ENCODE measurements around the gene HSPB6.
A peak's percentile ranks its signal among the peaks of the same experiment; 100 is the strongest.

The HSPB6 gene

DNA sequence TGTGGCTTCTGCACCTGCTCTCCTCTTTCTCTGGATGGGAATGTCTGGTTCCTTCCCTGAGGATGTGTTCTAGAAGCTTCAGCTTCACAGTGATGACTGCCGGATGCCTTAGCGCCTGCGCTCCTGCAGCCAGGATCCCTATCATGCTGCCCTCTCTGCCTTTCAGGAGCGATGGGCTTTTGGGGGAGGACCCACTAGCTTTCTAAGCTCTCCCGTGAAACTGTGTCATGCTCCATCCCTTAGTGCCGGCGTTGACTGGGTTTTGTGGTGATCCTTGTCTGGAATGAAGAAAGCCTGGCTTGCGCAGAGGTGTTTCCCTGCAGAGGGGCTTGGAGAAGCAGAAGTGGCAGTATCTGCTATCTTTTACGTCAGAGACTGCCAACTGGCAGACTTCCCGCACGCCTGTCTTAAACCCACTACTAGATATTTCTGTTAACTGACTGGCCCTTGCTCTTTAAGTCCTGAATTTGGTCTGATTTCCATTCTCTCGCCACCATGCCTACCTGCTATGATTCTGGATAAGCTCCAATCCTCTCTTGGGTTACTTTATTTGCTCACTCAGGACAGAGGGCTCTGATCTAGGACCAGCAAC, 42.8 kb downstream of the HSPB6 start:
- Histone ChIP-seq H3K4me3 (replicated peaks; ENCODE audit: insufficient read depth, low read length) (no peak overlapping the region), H3K27ac (replicated peaks) (peak overlapping the region; percentile 20; the same call in 1 of the 2 replicates), H3K27me3 (ENCODE audit: insufficient read depth, poor library complexity, severe bottlenecking) (no peaks in the 10 kb centered on the region)
- peak in 1 of 2 experiments; percentile 64 for DNase-seq (ENCODE audit: low read depth in 1 of 2, low spot score in 1 of 2)
- TF ChIP-seq CTCF (IDR thresholded peaks at IDR 0.05; ENCODE audit: insufficient read depth, low read length) (no peak), SPI1 (IDR thresholded peaks at IDR 0.05; ENCODE audit: borderline replicate concordance, low read depth) (peak; percentile 62; the same call in 1 of the 2 replicates)

- DNase-seq (ENCODE audit: low read depth in 1 of 2, low spot score in 1 of 2) = no peak
- Histone ChIP-seq H3K4me3 (replicated peaks; ENCODE audit: insufficient read depth, low read length) (no peak overlapping the region), H3K27me3 (ENCODE audit: insufficient read depth, poor library complexity, severe bottlenecking) (no peaks in the 10 kb centered on the region), H3K27ac (replicated peaks) (no peak overlapping the region)
- TF ChIP-seq CTCF (IDR thresholded peaks at IDR 0.05; ENCODE audit: insufficient read depth, low read length) (no peak), GABPA (IDR thresholded peaks at IDR 0.05; ENCODE audit: low read depth) (no peak), SPI1 (IDR thresholded peaks at IDR 0.05; ENCODE audit: borderline replicate concordance, low read depth) (no peak), POLR2AphosphoS5 (IDR thresholded peaks at IDR 0.05; ENCODE audit: low read depth) (no peak)
- TF ChIP-seq, protein P1, sequence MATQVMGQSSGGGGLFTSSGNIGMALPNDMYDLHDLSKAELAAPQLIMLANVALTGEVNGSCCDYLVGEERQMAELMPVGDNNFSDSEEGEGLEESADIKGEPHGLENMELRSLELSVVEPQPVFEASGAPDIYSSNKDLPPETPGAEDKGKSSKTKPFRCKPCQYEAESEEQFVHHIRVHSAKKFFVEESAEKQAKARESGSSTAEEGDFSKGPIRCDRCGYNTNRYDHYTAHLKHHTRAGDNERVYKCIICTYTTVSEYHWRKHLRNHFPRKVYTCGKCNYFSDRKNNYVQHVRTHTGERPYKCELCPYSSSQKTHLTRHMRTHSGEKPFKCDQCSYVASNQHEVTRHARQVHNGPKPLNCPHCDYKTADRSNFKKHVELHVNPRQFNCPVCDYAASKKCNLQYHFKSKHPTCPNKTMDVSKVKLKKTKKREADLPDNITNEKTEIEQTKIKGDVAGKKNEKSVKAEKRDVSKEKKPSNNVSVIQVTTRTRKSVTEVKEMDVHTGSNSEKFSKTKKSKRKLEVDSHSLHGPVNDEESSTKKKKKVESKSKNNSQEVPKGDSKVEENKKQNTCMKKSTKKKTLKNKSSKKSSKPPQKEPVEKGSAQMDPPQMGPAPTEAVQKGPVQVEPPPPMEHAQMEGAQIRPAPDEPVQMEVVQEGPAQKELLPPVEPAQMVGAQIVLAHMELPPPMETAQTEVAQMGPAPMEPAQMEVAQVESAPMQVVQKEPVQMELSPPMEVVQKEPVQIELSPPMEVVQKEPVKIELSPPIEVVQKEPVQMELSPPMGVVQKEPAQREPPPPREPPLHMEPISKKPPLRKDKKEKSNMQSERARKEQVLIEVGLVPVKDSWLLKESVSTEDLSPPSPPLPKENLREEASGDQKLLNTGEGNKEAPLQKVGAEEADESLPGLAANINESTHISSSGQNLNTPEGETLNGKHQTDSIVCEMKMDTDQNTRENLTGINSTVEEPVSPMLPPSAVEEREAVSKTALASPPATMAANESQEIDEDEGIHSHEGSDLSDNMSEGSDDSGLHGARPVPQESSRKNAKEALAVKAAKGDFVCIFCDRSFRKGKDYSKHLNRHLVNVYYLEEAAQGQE (IDR thresholded peaks at IDR 0.05; ENCODE audit: insufficient replicate concordance, low read depth) = no peak
These were observed 43.4 kb downstream of the HSPB6 start for GRCh38 chr19:35713506-35713850.

- no peak for DNase-seq (ENCODE audit: low read depth in 1 of 2, low spot score in 1 of 2)
- no peak for TF ChIP-seq GABPA (IDR thresholded peaks at IDR 0.05; ENCODE audit: low read depth)
- H3K27ac ChIP-seq (replicated peaks) = no peak overlapping the region
- no peak overlapping the region for H3K4me3 ChIP-seq (replicated peaks; ENCODE audit: insufficient read depth, low read length)
- H3K27me3 ChIP-seq (ENCODE audit: insufficient read depth, poor library complexity, severe bottlenecking) = no peaks in the 10 kb centered on the region
These were observed 44.0 kb downstream of the HSPB6 start for GRCh38 chr19:35712567-35713505.

DNA sequence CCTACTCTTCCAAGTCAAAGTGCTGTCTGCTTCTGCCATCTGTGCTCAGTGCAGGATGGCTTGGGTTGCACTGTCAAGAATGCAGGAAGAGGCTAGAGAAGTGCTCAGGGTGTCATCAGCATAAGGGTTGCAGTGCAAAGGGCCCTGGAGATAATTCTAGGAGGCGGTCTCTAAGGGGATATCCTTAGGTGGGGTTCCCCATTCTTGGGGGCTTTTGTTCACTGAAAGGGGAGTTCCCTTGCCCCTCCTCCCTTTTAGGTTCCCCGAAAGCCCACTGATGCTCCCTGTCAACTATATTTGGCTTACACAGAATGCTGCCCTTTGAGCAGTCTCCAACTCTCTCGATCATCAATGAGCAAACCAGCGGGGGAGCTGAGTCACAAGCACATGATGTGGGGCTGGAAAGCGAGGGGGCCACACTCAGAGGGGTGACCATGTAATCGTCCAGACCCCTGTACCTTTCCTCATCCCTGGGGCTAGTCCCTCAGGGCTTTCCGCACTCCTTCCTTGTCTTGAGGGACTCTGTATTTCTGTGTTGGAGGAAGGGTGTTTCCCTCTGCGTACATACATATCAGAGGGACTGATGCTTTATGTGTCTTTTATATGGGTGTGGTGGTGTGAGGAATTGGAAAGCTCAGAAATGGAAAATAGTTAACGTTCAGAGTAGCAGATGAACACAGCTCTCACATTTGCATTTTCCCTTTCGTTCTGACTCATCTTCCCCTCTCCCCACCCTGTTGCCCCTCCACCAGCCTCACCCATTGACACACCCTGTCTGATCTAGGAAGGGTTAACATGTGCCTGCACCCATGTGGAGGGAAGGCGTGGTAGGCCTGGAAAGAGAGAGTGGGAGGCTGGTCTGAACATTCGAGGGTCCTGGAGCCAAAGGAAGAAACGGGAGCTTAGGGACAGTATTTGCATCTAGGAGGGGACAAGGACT, 45.8 kb downstream of the HSPB6 start:
- Histone ChIP-seq H3K4me3 (replicated peaks; ENCODE audit: insufficient read depth, low read length) (no peak overlapping the region), H3K27me3 (ENCODE audit: insufficient read depth, poor library complexity, severe bottlenecking) (no peaks in the 10 kb centered on the region), H3K27ac (replicated peaks) (no peak overlapping the region)
- TF ChIP-seq, protein P1 (IDR thresholded peaks at IDR 0.05; ENCODE audit: insufficient replicate concordance, low read depth) = no peak
- DNase-seq (ENCODE audit: low read depth in 1 of 2, low spot score in 1 of 2) = no peak

Data from HL-60 (cell line).